NCI-H82 treated with DMSO at 0.1 percent for 48 hours (cell line): ENCODE measurements around the gene CILP2.
A peak's percentile ranks its signal among the peaks of the same experiment; 100 is the strongest.

Experiments used
- DNase-seq: peaks from one replicate; lab custom pipeline; 2025; ENCODE audit not compliant: unreplicated experiment; lab: John Stamatoyannopoulos, UW

CILP2 gene

GRCh38 chr19:19505669-19506326 is 32.3 kb upstream of the CILP2 start:
- no peak for DNase-seq

GRCh38 chr19:19506592-19506991 is 31.5 kb upstream of the CILP2 start:
- no peak for DNase-seq

GRCh38 chr19:19507354-19507753 is 30.7 kb upstream of the CILP2 start:
- DNase-seq = no peak

GRCh38 chr19:19508217-19508616 is 29.8 kb upstream of the CILP2 start:
- DNase-seq = no peak

GRCh38 chr19:19510432-19510831 is 27.6 kb upstream of the CILP2 start:
- no peak for DNase-seq

- no peak for DNase-seq
These were observed 24.4 kb upstream of the CILP2 start for GRCh38 chr19:19513682-19514081.

DNA sequence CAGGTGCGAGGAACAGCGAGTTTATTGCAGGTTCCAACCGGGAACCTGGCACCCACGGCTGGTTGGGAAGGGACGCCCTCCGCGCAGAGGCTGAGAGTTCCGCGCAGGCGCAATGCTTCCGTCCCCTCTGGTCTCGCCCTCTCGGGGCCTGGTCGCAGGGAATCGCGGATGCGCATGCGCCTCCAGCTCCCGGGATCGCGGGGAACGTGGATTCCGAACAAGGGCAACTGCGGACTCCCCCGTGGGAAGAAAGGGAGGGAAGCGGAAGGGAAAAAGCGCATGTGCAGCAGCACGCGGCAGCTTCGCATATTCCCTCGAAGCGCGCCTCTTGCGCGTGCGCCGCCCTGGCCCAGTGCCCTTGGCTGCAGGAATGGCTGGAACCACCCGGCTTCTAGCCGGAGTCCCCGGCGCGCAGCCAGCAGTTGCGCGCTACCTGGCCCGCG is 23.8 kb upstream of the CILP2 start:
- no peak for DNase-seq

DNA sequence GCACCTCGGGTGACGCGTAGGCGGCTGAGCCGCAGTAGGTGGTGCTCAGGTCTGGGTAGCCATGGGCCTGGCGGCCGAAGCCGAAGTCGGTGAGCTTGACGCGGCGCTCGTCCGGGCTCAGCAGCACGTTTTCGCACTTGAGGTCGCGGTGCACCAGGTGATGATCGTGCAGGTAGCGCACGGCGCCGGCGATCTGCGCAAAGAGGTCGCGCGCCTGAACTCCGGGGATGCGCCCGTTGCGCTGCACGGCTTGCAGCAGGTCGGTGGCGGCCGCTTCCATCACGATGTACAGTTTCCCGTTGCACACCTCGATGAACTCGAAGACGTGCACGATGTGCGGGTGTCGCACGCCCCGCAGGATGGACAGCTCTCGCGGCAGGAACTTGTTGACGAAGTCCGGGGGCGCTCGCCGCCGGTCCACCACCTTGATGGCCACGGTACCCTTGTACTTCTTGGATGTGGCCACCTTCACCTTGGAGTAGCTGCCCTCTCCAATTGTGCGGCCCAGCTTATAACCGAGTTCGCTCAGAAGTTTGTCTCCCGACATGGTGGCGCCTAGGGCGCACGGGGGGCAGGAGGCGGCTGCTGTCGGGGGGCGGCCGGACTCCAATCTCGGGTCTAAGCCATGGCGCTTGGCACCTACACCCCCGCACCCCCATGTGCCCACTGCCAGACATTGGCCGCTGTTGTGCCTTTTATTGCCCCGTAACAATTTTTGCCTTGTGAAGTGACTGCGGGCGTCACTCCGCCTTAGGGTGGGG is 23.0 kb upstream of the CILP2 start, which contains the start of gene TSSK6:
Gene TSSK6, minus strand, starts transcription at position 668 of the 761 bp plus-strand sequence. Its CDS starts 121 bp downstream, at position 547.
- DNase-seq = no peak

- peak; percentile 79 for DNase-seq
These were observed 22.2 kb upstream of the CILP2 start, which contains the start of gene NDUFA13 for GRCh38 chr19:19515642-19516519. Gene NDUFA13 (plus strand): TSS chr19:19516225. CDS start chr19:19516239, 14 bp downstream.

GRCh38 chr19:19517235-19517619 is 20.8 kb upstream of the CILP2 start:
- DNase-seq = no peak

DNA sequence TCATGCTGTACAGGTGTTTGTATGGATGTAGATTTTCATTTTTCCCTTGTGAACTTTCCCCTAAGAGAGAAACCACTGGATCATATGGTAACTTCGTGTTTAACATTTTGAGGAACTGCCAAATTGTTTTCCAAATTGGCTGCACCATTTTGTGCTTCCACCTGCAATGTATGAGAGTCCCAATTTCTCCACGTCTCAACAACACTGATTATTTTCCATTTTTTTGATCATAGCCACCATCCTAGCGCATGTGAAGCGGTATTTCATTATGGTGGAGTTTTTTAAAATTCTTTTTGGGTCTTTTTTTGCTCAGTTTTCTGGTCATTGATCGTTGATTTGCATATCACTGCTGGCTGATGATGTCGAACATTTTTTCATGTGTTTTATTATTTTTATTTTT is 17.1 kb upstream of the CILP2 start:
- DNase-seq = no peak

DNA sequence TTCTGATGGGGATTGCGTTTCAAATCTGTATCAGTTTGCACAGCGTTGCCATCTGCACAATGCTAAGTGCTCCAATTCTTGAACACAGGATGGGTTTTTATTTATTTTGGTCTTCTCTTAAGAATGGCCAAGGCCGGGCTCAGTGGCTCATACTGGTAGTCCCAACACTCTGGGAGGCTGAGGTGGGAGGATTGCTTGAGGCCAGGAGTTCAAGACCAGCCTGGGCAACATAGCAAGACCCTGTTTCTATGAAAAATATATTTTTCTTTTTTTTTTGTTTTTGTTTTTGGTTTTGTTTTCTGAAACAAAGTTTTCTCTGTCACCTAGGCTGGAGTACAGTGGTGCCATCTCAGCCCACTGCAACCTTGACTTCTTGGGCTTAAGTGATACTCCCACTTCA is 14.9 kb upstream of the CILP2 start:
- no peak for DNase-seq

GRCh38 chr19:19524053-19524452 is 14.0 kb upstream of the CILP2 start:
- no peak for DNase-seq

DNA sequence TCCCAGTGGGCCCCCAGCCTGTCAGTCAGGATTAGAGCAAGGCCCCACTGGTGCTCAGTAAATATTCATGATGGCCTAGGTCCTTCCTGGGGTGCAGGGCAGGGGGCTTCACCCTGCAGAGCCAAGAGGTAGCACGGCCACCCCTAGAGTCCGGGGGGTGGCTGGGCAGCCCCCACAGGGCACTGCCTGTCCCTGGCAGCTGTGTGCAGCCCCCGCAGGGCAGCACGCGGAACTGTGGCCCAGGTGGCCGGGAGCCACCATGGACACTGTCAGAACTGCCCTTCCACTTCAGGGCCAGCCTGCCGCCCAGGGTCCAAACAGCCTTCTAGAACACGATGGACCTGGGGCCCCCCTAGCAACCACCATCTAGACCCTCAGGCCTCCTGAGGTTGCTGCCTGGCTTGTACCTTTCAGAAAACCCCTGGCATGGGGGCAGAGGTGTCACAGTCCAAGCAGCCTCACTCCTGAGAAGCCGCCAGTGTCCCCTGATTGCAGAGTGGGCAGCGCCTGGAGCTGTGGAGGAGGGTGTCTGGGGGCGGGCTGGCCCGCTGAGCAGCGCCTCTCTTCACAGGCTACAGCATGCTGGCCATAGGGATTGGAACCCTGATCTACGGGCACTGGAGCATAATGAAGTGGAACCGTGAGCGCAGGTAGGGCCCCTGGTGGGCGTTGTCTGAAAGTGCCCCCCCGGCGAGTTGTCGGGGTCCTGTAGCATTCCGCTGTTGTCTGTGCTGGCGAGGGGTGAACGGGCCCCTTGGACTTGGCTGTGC is 12.3 kb upstream of the CILP2 start:
- no peak for DNase-seq

GRCh38 chr19:19526581-19527370 is 11.3 kb upstream of the CILP2 start:
- no peak for DNase-seq

GRCh38 chr19:19527371-19527656 is 10.8 kb upstream of the CILP2 start:
- no peak for DNase-seq

- DNase-seq = no peak
These were observed 10.1 kb upstream of the CILP2 start for GRCh38 chr19:19527674-19528625.

DNA sequence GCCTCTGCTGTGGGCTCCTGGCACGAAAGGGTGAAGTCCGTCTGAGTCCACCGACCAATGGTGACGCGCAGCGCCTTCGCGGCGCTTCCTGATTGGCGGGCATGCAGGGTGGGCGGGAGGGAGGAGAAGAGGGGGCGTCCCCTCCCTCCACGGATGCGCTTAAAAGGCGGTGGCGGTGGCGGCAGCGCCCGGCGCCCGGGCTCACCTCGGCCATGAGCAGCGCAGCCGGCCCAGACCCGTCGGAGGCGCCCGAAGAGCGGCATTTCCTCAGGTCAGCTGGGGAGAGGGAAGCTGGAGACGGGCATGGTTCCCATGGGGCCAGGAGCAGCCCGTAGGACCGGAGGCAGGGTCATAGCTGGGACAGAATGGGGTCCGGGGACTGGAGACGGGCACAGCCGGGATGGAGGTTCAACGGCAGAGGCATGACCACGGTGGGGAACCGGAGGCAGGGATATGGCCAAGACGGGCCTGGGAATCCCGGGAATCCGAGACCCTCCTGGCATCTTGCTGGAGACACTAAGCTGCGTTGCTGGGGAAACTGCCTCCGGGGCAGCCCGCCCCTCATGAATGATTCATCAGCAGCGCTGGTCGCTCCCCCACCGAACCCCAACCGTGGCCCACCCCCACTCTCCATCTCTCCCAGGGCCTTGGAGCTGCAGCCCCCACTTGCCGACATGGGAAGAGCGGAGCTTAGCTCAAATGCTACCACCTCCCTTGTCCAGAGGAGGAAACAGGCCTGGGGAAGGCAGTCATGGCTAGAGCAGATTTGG is 9.2 kb upstream of the CILP2 start, which contains the start of gene YJEFN3:
Gene YJEFN3, plus strand, starts transcription at position 191 of the 770 bp plus-strand sequence. Its CDS starts 22 bp downstream, at position 213.
- no peak for DNase-seq
